ENCODE results near the gene MAS1. TPM values are rescaled to one million over a fixed set of nuclear protein-coding genes. Genes with fewer than 3 reads are reported as not detected.

MAS1 gene
- total and polyA plus RNA-seq, 10 of the 15 experiments (the other 5 are each of a cell fraction or from before 2014, with no cell fraction given) = under 0.01 to 0.08 TPM; not detected in 8

DNA sequence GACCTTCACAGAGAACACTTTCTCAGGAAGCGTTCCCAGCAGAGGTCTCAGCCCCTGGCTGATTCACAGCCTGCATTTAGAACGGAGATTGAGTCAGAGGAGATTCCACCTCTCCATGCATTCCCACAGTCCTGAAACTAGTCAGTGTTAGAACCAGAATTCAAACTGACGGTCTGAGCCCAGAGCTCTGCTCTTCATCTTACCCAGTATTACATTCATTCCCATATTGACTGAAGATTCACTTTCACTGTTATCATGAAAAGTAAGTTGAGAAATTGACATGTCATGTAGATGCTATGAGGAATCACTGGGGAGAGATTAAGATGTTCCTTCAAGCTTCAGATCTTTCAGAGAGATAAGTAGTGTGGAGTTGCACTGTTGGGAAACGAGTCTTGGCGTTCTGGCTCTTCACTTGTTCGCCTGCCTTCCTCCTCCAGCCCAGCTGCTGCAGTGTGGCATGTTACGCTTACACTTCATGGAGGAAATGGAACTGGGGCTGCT, 28.3 kb downstream of the MAS1 start (continued):
- TF ChIP-seq TCF7 (IDR thresholded peaks at IDR 0.05; ENCODE audit: borderline replicate concordance) = no peak

DNA sequence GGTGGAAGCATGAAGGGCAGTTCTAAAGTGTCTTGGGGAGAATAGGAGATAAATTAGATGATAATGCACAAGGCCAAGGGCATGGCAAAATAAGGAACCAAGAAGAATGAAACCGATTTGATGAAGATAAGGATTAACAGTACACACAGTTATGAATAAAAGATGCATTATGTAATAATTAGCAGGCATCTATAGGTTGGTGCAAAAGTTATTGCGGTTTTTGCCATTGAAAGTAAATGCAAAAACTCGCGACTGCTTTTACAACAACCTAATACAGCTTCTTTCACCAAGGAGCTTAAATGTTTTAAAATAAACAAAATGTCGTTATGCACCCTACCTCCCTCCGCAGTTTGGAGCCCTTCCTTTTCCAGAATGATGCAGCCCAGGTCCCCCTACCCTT, 29.0 kb downstream of the MAS1 start:
- no peaks in the 10 kb centered on the region for H4K20me1 ChIP-seq (ENCODE audit: control insufficient read depth, insufficient read depth)
- H3K4me1 ChIP-seq (ENCODE audit: control insufficient read depth, insufficient read depth, low read length) = peaks cover 6% of the 10 kb centered on the region
- H3K79me2 ChIP-seq (ENCODE audit: control insufficient read depth, insufficient read depth, low read length) = no peaks in the 10 kb centered on the region
- POLR2A ChIA-PET = no interaction called here
- intact Hi-C loops (cut with micrococcal nuclease; ENCODE audit: unreplicated experiment) = no loop called here
- H3K4me3 ChIP-seq = no peak overlapping the region
- SMC1A ChIA-PET (ENCODE audit: uncharacterized antibody, unreplicated experiment) = no interaction called here
- in situ Hi-C loops (cut with MboI) = no loop called here
- H3K36me3 ChIP-seq (ENCODE audit: control insufficient read depth in 2 of 2, insufficient read depth in 2 of 2, low read length in 1 of 2) = no peaks in the 10 kb centered on the region
- TF ChIP-seq, protein P1, sequence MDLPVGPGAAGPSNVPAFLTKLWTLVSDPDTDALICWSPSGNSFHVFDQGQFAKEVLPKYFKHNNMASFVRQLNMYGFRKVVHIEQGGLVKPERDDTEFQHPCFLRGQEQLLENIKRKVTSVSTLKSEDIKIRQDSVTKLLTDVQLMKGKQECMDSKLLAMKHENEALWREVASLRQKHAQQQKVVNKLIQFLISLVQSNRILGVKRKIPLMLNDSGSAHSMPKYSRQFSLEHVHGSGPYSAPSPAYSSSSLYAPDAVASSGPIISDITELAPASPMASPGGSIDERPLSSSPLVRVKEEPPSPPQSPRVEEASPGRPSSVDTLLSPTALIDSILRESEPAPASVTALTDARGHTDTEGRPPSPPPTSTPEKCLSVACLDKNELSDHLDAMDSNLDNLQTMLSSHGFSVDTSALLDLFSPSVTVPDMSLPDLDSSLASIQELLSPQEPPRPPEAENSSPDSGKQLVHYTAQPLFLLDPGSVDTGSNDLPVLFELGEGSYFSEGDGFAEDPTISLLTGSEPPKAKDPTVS (IDR thresholded peaks at IDR 0.05; ENCODE audit: low read depth, low read length) = no peak
- TF ChIP-seq, protein P2, sequence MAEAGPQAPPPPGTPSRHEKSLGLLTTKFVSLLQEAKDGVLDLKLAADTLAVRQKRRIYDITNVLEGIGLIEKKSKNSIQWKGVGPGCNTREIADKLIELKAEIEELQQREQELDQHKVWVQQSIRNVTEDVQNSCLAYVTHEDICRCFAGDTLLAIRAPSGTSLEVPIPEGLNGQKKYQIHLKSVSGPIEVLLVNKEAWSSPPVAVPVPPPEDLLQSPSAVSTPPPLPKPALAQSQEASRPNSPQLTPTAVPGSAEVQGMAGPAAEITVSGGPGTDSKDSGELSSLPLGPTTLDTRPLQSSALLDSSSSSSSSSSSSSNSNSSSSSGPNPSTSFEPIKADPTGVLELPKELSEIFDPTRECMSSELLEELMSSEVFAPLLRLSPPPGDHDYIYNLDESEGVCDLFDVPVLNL (IDR thresholded peaks at IDR 0.05; ENCODE audit: low read depth, low read length) = no peak
- TF ChIP-seq ZNF207 (IDR thresholded peaks at IDR 0.05; ENCODE audit: borderline replicate concordance) (no peak), BHLHE40 (IDR thresholded peaks at IDR 0.05; ENCODE audit: borderline replicate concordance in 1 of 2, low read depth in 2 of 2, low read length in 1 of 2) (no peak), RELA (IDR thresholded peaks at IDR 0.05; ENCODE audit: borderline replicate concordance, partially characterized antibody) (no peak), SREBF2 (IDR thresholded peaks at IDR 0.05; ENCODE audit: low read length) (no peak), TARDBP (IDR thresholded peaks at IDR 0.05; ENCODE audit: borderline replicate concordance) (no peak), CBX5 (IDR thresholded peaks at IDR 0.05; ENCODE audit: low read depth) (no peak), JUND (IDR thresholded peaks at IDR 0.05; ENCODE audit: low read depth, low read length) (no peak), NFXL1 (IDR thresholded peaks at IDR 0.05; ENCODE audit: borderline replicate concordance) (no peak)
- TF ChIP-seq, protein P3, sequence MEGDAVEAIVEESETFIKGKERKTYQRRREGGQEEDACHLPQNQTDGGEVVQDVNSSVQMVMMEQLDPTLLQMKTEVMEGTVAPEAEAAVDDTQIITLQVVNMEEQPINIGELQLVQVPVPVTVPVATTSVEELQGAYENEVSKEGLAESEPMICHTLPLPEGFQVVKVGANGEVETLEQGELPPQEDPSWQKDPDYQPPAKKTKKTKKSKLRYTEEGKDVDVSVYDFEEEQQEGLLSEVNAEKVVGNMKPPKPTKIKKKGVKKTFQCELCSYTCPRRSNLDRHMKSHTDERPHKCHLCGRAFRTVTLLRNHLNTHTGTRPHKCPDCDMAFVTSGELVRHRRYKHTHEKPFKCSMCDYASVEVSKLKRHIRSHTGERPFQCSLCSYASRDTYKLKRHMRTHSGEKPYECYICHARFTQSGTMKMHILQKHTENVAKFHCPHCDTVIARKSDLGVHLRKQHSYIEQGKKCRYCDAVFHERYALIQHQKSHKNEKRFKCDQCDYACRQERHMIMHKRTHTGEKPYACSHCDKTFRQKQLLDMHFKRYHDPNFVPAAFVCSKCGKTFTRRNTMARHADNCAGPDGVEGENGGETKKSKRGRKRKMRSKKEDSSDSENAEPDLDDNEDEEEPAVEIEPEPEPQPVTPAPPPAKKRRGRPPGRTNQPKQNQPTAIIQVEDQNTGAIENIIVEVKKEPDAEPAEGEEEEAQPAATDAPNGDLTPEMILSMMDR (IDR thresholded peaks at IDR 0.05 in 2 of 3, conservative IDR thresholded peaks at IDR 0.05 in 1 of 3; ENCODE audit: control insufficient read depth in 2 of 3, extremely low read depth in 1 of 3, insufficient read depth in 1 of 3, low read depth in 3 of 3, low read length in 3 of 3) = no peak
- TF ChIP-seq, protein P4, sequence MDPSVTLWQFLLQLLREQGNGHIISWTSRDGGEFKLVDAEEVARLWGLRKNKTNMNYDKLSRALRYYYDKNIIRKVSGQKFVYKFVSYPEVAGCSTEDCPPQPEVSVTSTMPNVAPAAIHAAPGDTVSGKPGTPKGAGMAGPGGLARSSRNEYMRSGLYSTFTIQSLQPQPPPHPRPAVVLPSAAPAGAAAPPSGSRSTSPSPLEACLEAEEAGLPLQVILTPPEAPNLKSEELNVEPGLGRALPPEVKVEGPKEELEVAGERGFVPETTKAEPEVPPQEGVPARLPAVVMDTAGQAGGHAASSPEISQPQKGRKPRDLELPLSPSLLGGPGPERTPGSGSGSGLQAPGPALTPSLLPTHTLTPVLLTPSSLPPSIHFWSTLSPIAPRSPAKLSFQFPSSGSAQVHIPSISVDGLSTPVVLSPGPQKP (IDR thresholded peaks at IDR 0.05; ENCODE audit: low read depth, low read length) = no peak
- H3K9me3 ChIP-seq (replicated peaks; ENCODE audit: control insufficient read depth, insufficient read depth, low read length) = no peaks in the 10 kb centered on the region
- H3K9ac ChIP-seq (ENCODE audit: control insufficient read depth, insufficient read depth, low read length) = no peak overlapping the region
- no TSS peak for BruUV-seq (replicated peaks)
- no peak overlapping the region for H3K4me2 ChIP-seq (ENCODE audit: control insufficient read depth, insufficient read depth)
- H3K27ac ChIP-seq (ENCODE audit: control insufficient read depth, insufficient read depth) = no peak overlapping the region
- H3K27me3 ChIP-seq (replicated peaks in 1 of 2; ENCODE audit: control insufficient read depth in 2 of 2, insufficient read depth in 2 of 2, low read length in 1 of 2) = no peaks in the 10 kb centered on the region
- DNase-seq (ENCODE audit: low read depth, low spot score) (no peak), FAIRE-seq (no peak), ATAC-seq (no peak)
- RAD21 ChIA-PET (ENCODE audit: unreplicated experiment) = interaction anchor here (0.6 to 1.0 kb wide), 2 partner anchors 14 to 21 kb away, joined by 3 read pairs; no protein-coding TSS in a partner anchor
- WGBS (ENCODE audit: insufficient coverage, insufficient replicate concordance, low lambda C conversion rate, missing lambda C conversion rate) = 64% methylated on average over 6 of the region's 6 CpGs
- no peak overlapping the region for H2AFZ ChIP-seq (ENCODE audit: control insufficient read depth, low read depth, low read length)
- CTCF ChIA-PET = no interaction called here

Measured in GM12878 (cell line).